Hepatocyte (in vitro differentiated cells): ENCODE results near the gene SNAP25. TPM values are rescaled to one million over a fixed set of nuclear protein-coding genes. Genes with fewer than 3 reads are reported as not detected.

Source experiments
- DNase-seq: peaks from one replicate; pipeline ENCODE4 v3.0.0-alpha.2; 2016; ENCODE audit warnings: low spot score
- H2AFZ ChIP-seq: fragments of 200-600 bp; sonication (generic); 2 replicates; pipeline ENCODE4 v1.6.0; 2016; ENCODE audit warnings: antibody characterized with exemption, mild to moderate bottlenecking
- H3K27ac ChIP-seq: fragments of 200-600 bp; sonication (generic); 2 replicates; pipeline ENCODE4 v1.5.1; 2016; ENCODE audit warnings: mild to moderate bottlenecking
- H3K27me3 ChIP-seq: fragments of 200-600 bp; sonication (generic); 2 replicates; pipeline ENCODE4 v1.6.1; 2016
- H3K36me3 ChIP-seq: fragments of 200-600 bp; sonication (generic); replicated peaks from 2 replicates; pipeline ENCODE4 v1.5.1; 2016; ENCODE audit warnings: low read depth; ENCODE audit not compliant: insufficient read depth
- H3K4me1 ChIP-seq: fragments of 200-600 bp; sonication (generic); 2 replicates; pipeline ENCODE4 v1.5.1; 2016; ENCODE audit warnings: mild to moderate bottlenecking, moderate library complexity; ENCODE audit not compliant: insufficient read depth
- H3K4me2 ChIP-seq: fragments of 200-600 bp; sonication (generic); 2 replicates; pipeline ENCODE4 v1.6.0; 2016
- H3K4me3 ChIP-seq: fragments of 200-600 bp; sonication (generic); 2 replicates; pipeline ENCODE4 v1.5.1; 2016; ENCODE audit warnings: mild to moderate bottlenecking
- H3K79me2 ChIP-seq: fragments of 200-600 bp; sonication (generic); 2 replicates; pipeline ENCODE4 v1.6.0; 2017; ENCODE audit warnings: mild to moderate bottlenecking
- H3K9me2 ChIP-seq: fragments of 200-600 bp; sonication (generic); replicated peaks from 2 replicates; pipeline ENCODE4 v1.6.0; 2017; ENCODE audit warnings: mild to moderate bottlenecking; ENCODE audit not compliant: insufficient read depth
- H3K9me3 ChIP-seq: fragments of 200-600 bp; sonication (generic); 2 replicates; pipeline ENCODE4 v1.5.1; 2016; ENCODE audit warnings: low read depth, mild to moderate bottlenecking
- H4K20me1 ChIP-seq: fragments of 200-600 bp; sonication (generic); 2 replicates; pipeline ENCODE4 v1.6.0; 2016; ENCODE audit warnings: mild to moderate bottlenecking; ENCODE audit not compliant: insufficient read depth, poor library complexity, severe bottlenecking
- CTCF ChIP-seq: fragments of 200-600 bp; sonication (generic); IDR thresholded peaks from 2 replicates; pipeline ENCODE4 v1.5.1; 2016; ENCODE audit warnings: antibody characterized with exemption, mild to moderate bottlenecking; ENCODE audit not compliant: poor library complexity
- EZH2 ChIP-seq: fragments of 200-600 bp; sonication (generic); IDR thresholded peaks from 2 replicates; pipeline ENCODE4 v1.6.1; 2016; ENCODE audit warnings: antibody characterized with exemption, mild to moderate bottlenecking, borderline replicate concordance
- EZH2phosphoT487 ChIP-seq: fragments of 200-600 bp; sonication (generic); IDR thresholded peaks from one replicate; pipeline ENCODE4 v1.6.1; 2018; ENCODE audit warnings: antibody characterized with exemption, mild to moderate bottlenecking, low read depth, moderate library complexity; ENCODE audit not compliant: unreplicated experiment, severe bottlenecking
- WGBS: methylation state at CpG from one replicate; pipeline ENCODE4 v1.1.6; 2016; ENCODE audit warnings: low lambda C conversion rate; ENCODE audit errors: missing lambda C conversion rate; 5-methylcytosine and 5-hydroxymethylcytosine counted together
- polyA plus RNA-seq: library from polyadenylated mRNA; unstranded; fragments of >200 nt; fragmentation: Nextera tagmentation; extraction: Ambion mirVana; gene quantifications from 2 replicates; pipeline ENCODE4 v1.2.1, GENCODE V29; 2016
- total RNA-seq: library from RNA; depleted of rRNA; stranded (reverse); fragments of >200 nt; gene quantifications from 2 replicates; pipeline ENCODE4 v1.2.3, GENCODE V29; 2014

The SNAP25 gene
- total and polyA plus RNA-seq, 2 experiments from 2014 or later = 3.7 to 5.2 TPM

- H2AFZ ChIP-seq = no peak overlapping the region
- H3K9me3 ChIP-seq = no peaks in the 10 kb centered on the region
- no peak overlapping the region for H3K27ac ChIP-seq
- peaks cover 14% of the 10 kb centered on the region for H3K4me1 ChIP-seq
- H4K20me1 ChIP-seq = no peaks in the 10 kb centered on the region
- H3K4me2 ChIP-seq = no peak overlapping the region
- no peaks in the 10 kb centered on the region for H3K9me2 ChIP-seq
- H3K36me3 ChIP-seq = no peaks in the 10 kb centered on the region
- DNase-seq = no peak
- H3K79me2 ChIP-seq = no peaks in the 10 kb centered on the region
- no peak overlapping the region for H3K4me3 ChIP-seq
- H3K27me3 ChIP-seq = no peaks in the 10 kb centered on the region
- TF ChIP-seq EZH2 (no peak), CTCF (no peak), EZH2phosphoT487 (no peak)
- 89% methylated on average over 5 of the region's 5 CpGs for WGBS
Observed at GRCh38 chr20:10318291-10319024, 99.8 kb downstream of the SNAP25 start.

- no peak overlapping the region for H3K27ac ChIP-seq
- no peak for DNase-seq
- no peak for TF ChIP-seq EZH2phosphoT487
- WGBS = 85% methylated on average over 4 of the region's 4 CpGs
- H2AFZ ChIP-seq = no peak overlapping the region
- no peaks in the 10 kb centered on the region for H3K79me2 ChIP-seq
- no peaks in the 10 kb centered on the region for H3K36me3 ChIP-seq
- no peaks in the 10 kb centered on the region for H4K20me1 ChIP-seq
- no peak overlapping the region for H3K4me2 ChIP-seq
- no peaks in the 10 kb centered on the region for H3K9me3 ChIP-seq
- H3K27me3 ChIP-seq = no peaks in the 10 kb centered on the region
- H3K4me1 ChIP-seq = peaks cover 2% of the 10 kb centered on the region
- no peaks in the 10 kb centered on the region for H3K9me2 ChIP-seq
- H3K4me3 ChIP-seq = no peak overlapping the region
Observed at GRCh38 chr20:10319855-10320254, 101.2 kb downstream of the SNAP25 start.

- DNase-seq = no peak
- Histone ChIP-seq H3K9me2 (no peaks in the 10 kb centered on the region), H3K36me3 (no peaks in the 10 kb centered on the region), H3K9me3 (no peaks in the 10 kb centered on the region), H3K79me2 (no peaks in the 10 kb centered on the region), H3K4me3 (no peak overlapping the region), H2AFZ (no peak overlapping the region), H3K27ac (no peak overlapping the region), H3K27me3 (no peaks in the 10 kb centered on the region), H4K20me1 (no peaks in the 10 kb centered on the region), H3K4me1 (no peaks in the 10 kb centered on the region), H3K4me2 (no peak overlapping the region)
- no peak for TF ChIP-seq EZH2phosphoT487
- TF ChIP-seq CTCF = no peak
- TF ChIP-seq EZH2 = no peak
Observed at GRCh38 chr20:10321138-10321717, 102.6 kb downstream of the SNAP25 start.
